Colonic mucosa (tissue), 4 donors: Measurements from ENCODE around the gene TMEM254. TPM values are rescaled to one million over a fixed set of nuclear protein-coding genes. Genes with fewer than 3 reads are reported as not detected.

Experiments
- DNase-seq: peaks from one replicate; pipeline ENCODE4 v3.0.0-alpha.2; 2020
- H3K27ac ChIP-seq: fragments of 200-600 bp; one replicate; pipeline ENCODE4 v1.8.0; 2021
- H3K27me3 ChIP-seq: fragments of 200-600 bp; one replicate; pipeline ENCODE4 v1.8.0; 2021
- H3K36me3 ChIP-seq: fragments of 200-600 bp; one replicate; pipeline ENCODE4 v1.8.0; 2021
- H3K4me1 ChIP-seq: fragments of 200-600 bp; one replicate; pipeline ENCODE4 v1.8.0; 2021; ENCODE audit warnings: mild to moderate bottlenecking
- H3K4me3 ChIP-seq: fragments of 200-600 bp; one replicate; pipeline ENCODE4 v1.8.0; 2021
- H3K9ac ChIP-seq, 2 donors: one replicate each; pipeline ENCODE4 v1.7.0; 2013; ENCODE audit warnings: control low read depth in 2 of 2, low read depth in 2 of 2, low read length in 2 of 2
- H3K9me3 ChIP-seq: fragments of 200-600 bp; one replicate; pipeline ENCODE4 v1.8.0; 2021
- intact Hi-C: fragments of 100-400 bp; cut with DNase I; formaldehyde crosslinking; loops from one replicate; pipeline ENCODE4 v1.14.1; 2022
- total RNA-seq, 2 donors: library from RNA; stranded (reverse); fragmentation: NEBNext Ultra II Directional in 1 of 2; extraction: Animal tissue kit (Norgen Biotek cat#: 25700) in 1 of 2; gene quantifications; one replicate each; pipeline ENCODE4 v1.2.1, GENCODE V29; 2021
- TF ChIP-seq, protein P1 (sequence below): fragments of 200-600 bp; IDR thresholded peaks from one replicate; pipeline ENCODE4 v1.8.0; 2022; ENCODE audit warnings: antibody characterized with exemption, mild to moderate bottlenecking
- donor health status: healthy.
- donor health status: DM: no; HTN: no; CAD: no.
- donor health status: DM: no; HTN: no; CAD: no.

The TMEM254 gene
- total RNA-seq, 2 donors from 2014 or later = 15.7 to 32.0 TPM

DNA sequence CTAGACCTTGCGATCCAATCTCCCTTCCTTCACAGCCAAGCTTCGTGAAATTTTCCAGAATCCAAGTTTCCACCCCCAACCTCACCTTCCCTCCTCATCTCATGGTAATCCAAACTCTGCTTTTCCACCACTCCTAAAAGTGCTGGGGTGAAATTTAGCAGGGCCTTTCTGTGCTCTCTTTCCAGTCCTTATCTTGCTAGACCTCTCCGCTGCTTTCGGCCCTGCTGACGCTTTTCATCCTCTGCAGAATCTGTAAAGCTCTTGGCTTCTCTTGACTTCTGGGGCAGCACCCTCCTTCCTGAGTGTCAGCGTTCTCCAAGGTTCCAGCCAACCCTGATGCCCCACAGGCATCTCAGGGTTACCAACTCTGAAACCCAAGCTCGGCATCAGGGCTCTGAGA, 61.8 kb downstream of the TMEM254 start:
- no peak overlapping the region for H3K27ac ChIP-seq
- no peak for DNase-seq
- no peak overlapping the region for H3K4me3 ChIP-seq
- TF ChIP-seq, protein P1, sequence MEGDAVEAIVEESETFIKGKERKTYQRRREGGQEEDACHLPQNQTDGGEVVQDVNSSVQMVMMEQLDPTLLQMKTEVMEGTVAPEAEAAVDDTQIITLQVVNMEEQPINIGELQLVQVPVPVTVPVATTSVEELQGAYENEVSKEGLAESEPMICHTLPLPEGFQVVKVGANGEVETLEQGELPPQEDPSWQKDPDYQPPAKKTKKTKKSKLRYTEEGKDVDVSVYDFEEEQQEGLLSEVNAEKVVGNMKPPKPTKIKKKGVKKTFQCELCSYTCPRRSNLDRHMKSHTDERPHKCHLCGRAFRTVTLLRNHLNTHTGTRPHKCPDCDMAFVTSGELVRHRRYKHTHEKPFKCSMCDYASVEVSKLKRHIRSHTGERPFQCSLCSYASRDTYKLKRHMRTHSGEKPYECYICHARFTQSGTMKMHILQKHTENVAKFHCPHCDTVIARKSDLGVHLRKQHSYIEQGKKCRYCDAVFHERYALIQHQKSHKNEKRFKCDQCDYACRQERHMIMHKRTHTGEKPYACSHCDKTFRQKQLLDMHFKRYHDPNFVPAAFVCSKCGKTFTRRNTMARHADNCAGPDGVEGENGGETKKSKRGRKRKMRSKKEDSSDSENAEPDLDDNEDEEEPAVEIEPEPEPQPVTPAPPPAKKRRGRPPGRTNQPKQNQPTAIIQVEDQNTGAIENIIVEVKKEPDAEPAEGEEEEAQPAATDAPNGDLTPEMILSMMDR = no peak
- H3K27me3 ChIP-seq = no peaks in the 10 kb centered on the region
- intact Hi-C loops = no loop called here
- no peak overlapping the region for H3K9ac ChIP-seq
- H3K36me3 ChIP-seq = no peaks in the 10 kb centered on the region
- peaks cover 12% of the 10 kb centered on the region for H3K4me1 ChIP-seq
- no peaks in the 10 kb centered on the region for H3K9me3 ChIP-seq

DNA sequence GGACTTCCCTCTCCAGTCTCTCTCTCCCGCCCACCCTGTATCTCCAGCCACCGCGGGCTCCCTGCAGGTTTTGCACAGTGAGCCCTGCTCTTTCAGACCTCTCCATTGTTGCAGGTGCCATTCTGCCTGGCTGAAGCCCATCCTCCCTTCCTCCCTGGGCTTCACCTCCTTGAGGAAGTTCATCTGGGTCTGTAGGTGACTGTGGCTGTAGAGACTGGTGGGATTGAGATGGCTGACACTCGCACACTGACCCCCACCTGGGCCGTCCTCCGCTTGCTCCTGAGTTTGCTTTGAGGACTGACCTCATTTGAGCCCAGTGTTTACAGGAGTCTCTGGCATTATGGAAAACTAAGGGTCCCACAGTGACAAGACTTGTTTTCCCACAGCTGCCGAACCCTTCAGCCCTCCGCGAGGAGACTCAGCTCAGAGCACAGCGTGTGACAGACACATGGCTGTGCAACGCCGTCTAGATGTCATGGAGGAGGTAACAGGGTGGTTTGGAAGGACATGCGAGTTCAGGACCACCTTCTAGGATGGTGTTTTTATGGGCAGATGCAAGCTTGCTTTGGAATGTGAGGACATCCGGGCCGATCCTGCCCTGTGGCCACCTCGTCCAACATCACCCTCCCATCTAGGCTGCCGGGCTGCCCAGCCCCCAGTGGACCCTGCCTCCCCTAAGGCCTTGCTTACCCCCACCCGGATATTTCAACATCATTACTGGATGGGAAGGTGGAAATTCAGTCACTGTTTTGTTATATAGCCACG, 63.4 kb downstream of the TMEM254 start:
- peak; percentile 14 for DNase-seq
- Histone ChIP-seq H3K4me3 (no peak overlapping the region), H3K27ac (no peak overlapping the region), H3K4me1 (peaks cover 12% of the 10 kb centered on the region), H3K27me3 (no peaks in the 10 kb centered on the region), H3K9ac (no peak overlapping the region), H3K9me3 (no peaks in the 10 kb centered on the region), H3K36me3 (no peaks in the 10 kb centered on the region)
- TF ChIP-seq, protein P1 = no peak
- intact Hi-C loops = no loop called here

Other genes with a start within 250 kb of the TMEM254 start
- gene SFTPD, start 129.6 kb upstream of the TMEM254 start, total RNA-seq = under 1 TPM; 0.27 to 0.67 TPM
- 1 to 10 TPM; 3.9 to 6.0 TPM for gene PLAC9, start 54.1 kb downstream of the TMEM254 start, total RNA-seq
- 100 to 1,000 TPM; 271 to 353 TPM for gene ANXA11, start 126.9 kb downstream of the TMEM254 start, total RNA-seq
- 1 to 10 TPM; 1.4 to 1.8 TPM for gene MAT1A, start 211.0 kb downstream of the TMEM254 start, total RNA-seq